OCI-LY7 (cell line): ENCODE data around the gene PLXDC2.

ENCODE experiments used
- EZH2phosphoT487 ChIP-seq: fragments of 200-600 bp; sonication (generic); IDR thresholded peaks from 2 replicates; pipeline ENCODE4 v1.6.1; 2018; ENCODE audit warnings: low read depth, borderline replicate concordance, mild to moderate bottlenecking, mixed run types, antibody characterized with exemption, low read length, moderate library complexity, mixed read lengths
- TF ChIP-seq, protein P1 (sequence below): fragments of 200-600 bp; sonication (generic); conservative IDR thresholded peaks from 2 replicates; pipeline ENCODE4 v1.5.1; 2014; ENCODE audit warnings: mild to moderate bottlenecking, antibody characterized with exemption, low read length, moderate library complexity, mixed read lengths

DNA sequence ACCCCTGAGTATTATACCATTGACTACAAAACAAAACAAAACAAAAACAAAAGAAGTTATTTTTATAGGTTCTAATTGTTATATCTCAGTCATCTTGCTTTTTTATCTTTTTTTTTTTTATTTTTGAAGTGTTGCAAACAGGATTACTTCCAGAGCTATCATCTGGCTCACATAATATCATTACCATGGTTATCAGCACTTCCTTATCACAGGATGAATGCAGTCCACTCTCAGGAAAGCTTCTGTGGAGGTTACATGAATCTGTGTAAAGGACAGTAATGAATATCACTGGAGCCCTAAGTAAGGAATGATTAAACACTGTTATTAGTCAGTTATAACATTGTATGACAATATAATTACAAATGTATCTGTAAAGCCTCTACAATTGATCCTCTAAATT is 451.5 kb downstream of the PLXDC2 start:
- TF ChIP-seq, protein P1, sequence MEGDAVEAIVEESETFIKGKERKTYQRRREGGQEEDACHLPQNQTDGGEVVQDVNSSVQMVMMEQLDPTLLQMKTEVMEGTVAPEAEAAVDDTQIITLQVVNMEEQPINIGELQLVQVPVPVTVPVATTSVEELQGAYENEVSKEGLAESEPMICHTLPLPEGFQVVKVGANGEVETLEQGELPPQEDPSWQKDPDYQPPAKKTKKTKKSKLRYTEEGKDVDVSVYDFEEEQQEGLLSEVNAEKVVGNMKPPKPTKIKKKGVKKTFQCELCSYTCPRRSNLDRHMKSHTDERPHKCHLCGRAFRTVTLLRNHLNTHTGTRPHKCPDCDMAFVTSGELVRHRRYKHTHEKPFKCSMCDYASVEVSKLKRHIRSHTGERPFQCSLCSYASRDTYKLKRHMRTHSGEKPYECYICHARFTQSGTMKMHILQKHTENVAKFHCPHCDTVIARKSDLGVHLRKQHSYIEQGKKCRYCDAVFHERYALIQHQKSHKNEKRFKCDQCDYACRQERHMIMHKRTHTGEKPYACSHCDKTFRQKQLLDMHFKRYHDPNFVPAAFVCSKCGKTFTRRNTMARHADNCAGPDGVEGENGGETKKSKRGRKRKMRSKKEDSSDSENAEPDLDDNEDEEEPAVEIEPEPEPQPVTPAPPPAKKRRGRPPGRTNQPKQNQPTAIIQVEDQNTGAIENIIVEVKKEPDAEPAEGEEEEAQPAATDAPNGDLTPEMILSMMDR: no peak
- TF ChIP-seq EZH2phosphoT487: no peak
